HepG2 (cell line): ENCODE results near the gene KCNJ6. TPM values are rescaled to one million over a fixed set of nuclear protein-coding genes. Genes with fewer than 3 reads are reported as not detected.
A peak's percentile ranks its signal among the peaks of the same experiment; 100 is the strongest.

Source experiments
- ATAC-seq: fragments of 200-7000 bp; cut with Tn5 transposase; 3 replicates; pipeline ENCODE4 v1.9.1; 2020; ENCODE audit warnings: mild to moderate bottlenecking, moderate library complexity
- BruUV-seq: library from RNA; stranded (reverse); fragments of 400-500 nt; replicated peaks from 2 replicates; lab custom pipeline; 2021; lab: Mats Ljungman, UMichigan
- CTCF ChIA-PET: fragments of 300-600 bp; formaldehyde crosslinking; extraction: SDS; loops from one replicate; lab custom pipeline; 2021; ENCODE audit warnings: low total read pairs, inconsistent platforms, low intra/inter-chr PET ratio; lab: Yijun Ruan, JAX
- POLR2A ChIA-PET: fragments of 350-600 bp; sonication (Branson Sonifier 250); formaldehyde crosslinking; loops from one replicate; lab custom pipeline; 2020; ENCODE audit warnings: antibody characterized with exemption, inconsistent platforms; lab: Yijun Ruan, JAX
- DNase-seq: peaks from one replicate; pipeline ENCODE4 v3.0.0-alpha.2; 2015; ENCODE audit warnings: low spot score
- FAIRE-seq: peaks from 3 replicates; lab custom pipeline; 2011; peaks lifted over from hg19 to GRCh38; lab: Jason Lieb, UNC
- H2AFZ ChIP-seq: one replicate; pipeline ENCODE4 v1.6.1; 2011; ENCODE audit warnings: low read length, inconsistent platforms
- H3K27ac ChIP-seq: fragments of 300-600 bp; 3 replicates; pipeline ENCODE4 v1.8.0; 2011; ENCODE audit warnings: mixed run types, mild to moderate bottlenecking, mixed read lengths, low read length, inconsistent platforms; ENCODE audit not compliant: insufficient read depth; ENCODE audit errors: extremely low read length
- H3K27me3 ChIP-seq, 2 experiments: fragments of 200-600 bp in 1 of 2; 2 replicates in 1 of 2; 3 replicates in 1 of 2; pipeline versions ENCODE4 v1.6.0 to v1.8.0; 2011; ENCODE audit warnings: low read length in 2 of 2, mild to moderate bottlenecking in 2 of 2, moderate library complexity in 2 of 2, inconsistent platforms in 1 of 2; ENCODE audit not compliant: insufficient read depth in 2 of 2, control insufficient read depth in 1 of 2
- H3K36me3 ChIP-seq, 2 experiments: fragments of 200-600 bp in 1 of 2; replicated peaks in 1 of 2; 2 replicates in 1 of 2; 3 replicates in 1 of 2; pipeline versions ENCODE4 v1.5.1 to v1.8.0; 2011; ENCODE audit warnings: low read length in 2 of 2, inconsistent platforms in 1 of 2; ENCODE audit not compliant: insufficient read depth in 2 of 2, control insufficient read depth in 1 of 2
- H3K4me1 ChIP-seq: 2 replicates; pipeline ENCODE4 v1.5.1; 2012; ENCODE audit warnings: low read length, inconsistent platforms; ENCODE audit not compliant: insufficient read depth
- H3K4me2 ChIP-seq: 2 replicates; pipeline ENCODE4 v1.6.0; 2011; ENCODE audit warnings: low read depth, low read length, inconsistent platforms
- H3K4me3 ChIP-seq, 3 experiments: fragments of 200-600 bp in 1 of 3; sonication (generic), shearing (Covaris generic) in 1 of 3; replicated peaks in 1 of 3; 2 replicates each; pipeline ENCODE4 v1.5.1; 2011 to 2016; ENCODE audit warnings: low read length in 3 of 3, inconsistent platforms in 2 of 3, low read depth in 2 of 3, mild to moderate bottlenecking in 2 of 3, control low read depth in 1 of 3, mixed read lengths in 1 of 3; ENCODE audit not compliant: insufficient read depth in 1 of 3
- H3K79me2 ChIP-seq: one replicate; pipeline ENCODE4 v1.6.1; 2011; ENCODE audit warnings: low read length, inconsistent platforms; ENCODE audit not compliant: insufficient read depth
- H3K9ac ChIP-seq: 2 replicates; pipeline ENCODE4 v1.6.0; 2011; ENCODE audit warnings: mild to moderate bottlenecking, low read depth, low read length, inconsistent platforms; ENCODE audit not compliant: insufficient read depth
- H3K9me3 ChIP-seq: 2 replicates; pipeline ENCODE4 v1.5.1; 2012; ENCODE audit warnings: mild to moderate bottlenecking, low read length
- H4K20me1 ChIP-seq: 2 replicates; pipeline ENCODE4 v1.6.0; 2011; ENCODE audit warnings: inconsistent platforms, mild to moderate bottlenecking, low read length, moderate library complexity; ENCODE audit not compliant: insufficient read depth
- CEBPG ChIP-seq: IDR thresholded peaks from 2 replicates; pipeline ENCODE4 v1.6.1; 2016
- EP300 ChIP-seq, 3 experiments: sonication (generic) in 1 of 3; formaldehyde crosslinking in 1 of 3; IDR thresholded peaks; 2 replicates each; pipeline versions ENCODE4 v1.5.1 to v1.6.1; 2011 to 2020; ENCODE audit warnings: low read depth in 2 of 3, low read length in 2 of 3, borderline replicate concordance in 1 of 3, improper control_type of control experiment in 1 of 3, mild to moderate bottlenecking in 1 of 3, missing genetic modification reagents in 1 of 3, moderate library complexity in 1 of 3
- FOXA1 ChIP-seq, 2 experiments: fragments of 450-650 bp in 1 of 2; sonication (generic) in 1 of 2; formaldehyde crosslinking in 1 of 2; IDR thresholded peaks; 2 replicates each; pipeline versions ENCODE4 v1.4.0 to v1.6.1; 2016 to 2020; ENCODE audit warnings: missing genetic modification reagents in 1 of 2
- FOXA3 ChIP-seq: IDR thresholded peaks from 2 replicates; pipeline ENCODE4 v1.6.1; 2016; ENCODE audit warnings: missing genetic modification reagents, missing compliant biosample characterization
- FOXK2 ChIP-seq: fragments of 450-650 bp; IDR thresholded peaks from 2 replicates; pipeline ENCODE4 v1.6.1; 2016
- HNRNPH1 ChIP-seq: fragments of 200-400 bp; formaldehyde crosslinking; optimal IDR thresholded peaks from 2 replicates; pipeline ENCODE3; 2017; ENCODE audit warnings: mild to moderate bottlenecking, low read depth, low read length
- MYNN ChIP-seq: sonication (generic); formaldehyde crosslinking; IDR thresholded peaks from 2 replicates; pipeline ENCODE4 v1.4.0; 2020; ENCODE audit warnings: mild to moderate bottlenecking, low read depth, missing genetic modification reagents
- NFE2 ChIP-seq: sonication (generic); formaldehyde crosslinking; IDR thresholded peaks from 2 replicates; pipeline ENCODE4 v1.4.0; 2020; ENCODE audit warnings: missing genetic modification reagents
- NFYB ChIP-seq: sonication (generic); formaldehyde crosslinking; IDR thresholded peaks from 2 replicates; pipeline ENCODE4 v1.4.0; 2020; ENCODE audit warnings: missing genetic modification reagents
- PHF8 ChIP-seq: sonication (generic); formaldehyde crosslinking; IDR thresholded peaks from 2 replicates; pipeline ENCODE4 v1.5.0; 2020; ENCODE audit warnings: missing genetic modification reagents
- POLR2G ChIP-seq: fragments of 200-400 bp; formaldehyde crosslinking; IDR thresholded peaks from 2 replicates; pipeline ENCODE4 v1.6.1; 2018; ENCODE audit warnings: mild to moderate bottlenecking, low read depth, low read length, moderate library complexity
- RORA ChIP-seq: sonication (generic); formaldehyde crosslinking; IDR thresholded peaks from 2 replicates; pipeline ENCODE4 v1.5.0; 2020; ENCODE audit warnings: mild to moderate bottlenecking, missing genetic modification reagents, moderate library complexity
- ZBTB2 ChIP-seq: sonication (generic); formaldehyde crosslinking; IDR thresholded peaks from 2 replicates; pipeline ENCODE4 v1.8.0; 2022; ENCODE audit warnings: low read depth, missing genetic modification reagents
- ZFP90 ChIP-seq: sonication (generic); formaldehyde crosslinking; IDR thresholded peaks from 2 replicates; pipeline ENCODE4 v1.8.0; 2022; ENCODE audit warnings: missing genetic modification reagents, mild to moderate bottlenecking, inconsistent platforms, borderline replicate concordance
- ZNF367 ChIP-seq: sonication (generic); formaldehyde crosslinking; IDR thresholded peaks from 2 replicates; pipeline ENCODE4 v1.4.0; 2020; ENCODE audit warnings: missing genetic modification reagents, borderline replicate concordance
- ZNF460 ChIP-seq: sonication (generic); formaldehyde crosslinking; IDR thresholded peaks from 2 replicates; pipeline ENCODE4 v1.5.1; 2020; ENCODE audit warnings: missing genetic modification reagents, mild to moderate bottlenecking, borderline replicate concordance
- ZNF687 ChIP-seq: sonication (generic); formaldehyde crosslinking; IDR thresholded peaks from 2 replicates; pipeline ENCODE4 v1.5.1; 2020; ENCODE audit warnings: mild to moderate bottlenecking, missing genetic modification reagents, moderate library complexity
- ZSCAN20 ChIP-seq: sonication (generic); formaldehyde crosslinking; IDR thresholded peaks from 2 replicates; pipeline ENCODE4 v1.4.0; 2020; ENCODE audit warnings: missing genetic modification reagents, mild to moderate bottlenecking, borderline replicate concordance
- WGBS: methylation state at CpG from one replicate; pipeline ENCODE4 v1.1.6; 2017; ENCODE audit warnings: low lambda C conversion rate; 5-methylcytosine and 5-hydroxymethylcytosine counted together
- in situ Hi-C: cut with HindIII; loops from 2 replicates; pipeline ENCODE4 v1.10.0; 2017; ENCODE audit warnings: low pct_unique_long_range_greater_than_20kb; ENCODE audit not compliant: extremely low pct_ligation_motif_present
- intact Hi-C: fragments of 100-400 bp; cut with micrococcal nuclease; formaldehyde crosslinking; loops from one replicate; pipeline ENCODE4 v1.10.0; 2022; ENCODE audit not compliant: unreplicated experiment
- polyA plus RNA-seq, 8 experiments: library from polyadenylated mRNA; depleted of rRNA in 3 of 8; stranded (reverse) in 7 of 8; unstranded in 1 of 8; fragments of >200 nt; fragmentation: Illumina TruSeq in 4 of 8; extraction: Trizol in 4 of 8; gene quantifications; 2 replicates each; pipeline versions ENCODE4 v1.2.1 to v1.2.3, GENCODE V29; 2011 to 2016; ENCODE audit warnings: low read depth in 4 of 8, missing spikeins in 1 of 8, mixed read lengths in 1 of 8; ENCODE audit not compliant: insufficient read depth in 1 of 8
- total RNA-seq, 5 experiments: library from RNA; depleted of rRNA; stranded (reverse); fragments of >200 nt; fragmentation: Illumina TruSeq; extraction: Trizol; gene quantifications; 2 replicates each; pipeline ENCODE4 v1.2.3, GENCODE V29; 2016; ENCODE audit warnings: low read depth in 1 of 5

The KCNJ6 gene
- total and polyA plus RNA-seq, 2 of the 13 experiments (the other 11 are each of a cell fraction or from before 2014, with no cell fraction given), result not detected

- H3K4me1 ChIP-seq, result peaks cover 23% of the 10 kb centered on the region
- peak overlapping the region; percentile 52 to 76 (median 68) for H3K4me3 ChIP-seq
- FAIRE-seq, result peak; percentile 90
- POLR2A ChIA-PET, result interaction anchor here (0.7 to 1.7 kb wide), 10 partner anchors 9 to 345 kb away, joined by 3 to 9 read pairs (median 4); partner anchors contain the start of gene VPS26C
- no TSS peak for BruUV-seq
- peak; percentile 90 for DNase-seq
- no peak overlapping the region for H2AFZ ChIP-seq
- no peaks in the 10 kb centered on the region for H3K36me3 ChIP-seq
- H3K4me2 ChIP-seq, result peak overlapping the region; percentile 96
- peak overlapping the region; percentile 66 for H3K27ac ChIP-seq
- no peaks in the 10 kb centered on the region for H3K79me2 ChIP-seq
- CTCF ChIA-PET, result no interaction called here
- in situ Hi-C loops (no loop called here), intact Hi-C loops (no loop called here)
- H4K20me1 ChIP-seq, result no peaks in the 10 kb centered on the region
- under 1% methylated on average over 14 of the region's 14 CpGs for WGBS
- peak overlapping the region; percentile 46 for H3K9ac ChIP-seq
- no peaks in the 10 kb centered on the region for H3K9me3 ChIP-seq
- peak; percentile 92 for ATAC-seq
- peaks cover 0 to 3% of the 10 kb centered on the region in 2 experiments; a peak in 1 of 5 replicates for H3K27me3 ChIP-seq
- TF ChIP-seq FOXK2, result no peak
- peak; percentile 26; the same call in 1 of the 2 replicates for TF ChIP-seq ZNF687 (CRISPR knock-in tag)
- peak; percentile 49 for TF ChIP-seq CEBPG (CRISPR knock-in tag)
- peak; percentile 74 for TF ChIP-seq NFYB (CRISPR knock-in tag)
- peak; percentile 83 for TF ChIP-seq POLR2G
- TF ChIP-seq MYNN (CRISPR knock-in tag), result no peak
- no peak for TF ChIP-seq HNRNPH1
- peak; percentile 80 for TF ChIP-seq ZNF367
- no peak for TF ChIP-seq ZBTB2
- TF ChIP-seq ZSCAN20, result 0 out of 2 replicates have a peak, but pooled peaks have one; percentile 50
- TF ChIP-seq PHF8, result peak; percentile 32; the same call in 1 of the 2 replicates
- TF ChIP-seq FOXA1 (IDR thresholded peaks at IDR 0.05), result no peak; the same call in 1 of the 2 replicates
- peak; percentile 81 for TF ChIP-seq FOXA1 (CRISPR knock-in tag; IDR thresholded peaks at IDR 0.05)
- peak; percentile 40; the same call in 1 of the 2 replicates for TF ChIP-seq ZNF460
- 0 out of 2 replicates have a peak, but pooled peaks have one; percentile 53 for TF ChIP-seq RORA (CRISPR knock-in tag)
- 0 out of 4 replicates have a peak, but pooled peaks of 1 of the 2 experiments have one; percentile 30 for TF ChIP-seq EP300 (IDR thresholded peaks at IDR 0.05; ENCODE audit: low read depth in 2 of 2, low read length in 2 of 2)
- TF ChIP-seq EP300 (CRISPR knock-in tag; IDR thresholded peaks at IDR 0.05; ENCODE audit: borderline replicate concordance), result no peak
- no peak for TF ChIP-seq ZFP90 (CRISPR knock-in tag)
- peak; percentile 87 for TF ChIP-seq FOXA3 (CRISPR knock-in tag)
- no peak for TF ChIP-seq NFE2
Observed at GRCh38 chr21:37565530-37566223, 350.6 kb downstream of the KCNJ6 start.
